GM23248 (cell line): ENCODE measurements around the gene SERAC1.

ENCODE experiments used
- EZH2 ChIP-seq: fragments of 200-600 bp; sonication (generic); IDR thresholded peaks from 2 replicates; pipeline ENCODE4 v1.6.1; 2018; ENCODE audit warnings: antibody characterized with exemption, mild to moderate bottlenecking; ENCODE audit not compliant: insufficient read depth, poor library complexity, severe bottlenecking
- EZH2phosphoT487 ChIP-seq: fragments of 200-600 bp; sonication (generic); IDR thresholded peaks from 2 replicates; pipeline ENCODE4 v1.6.1; 2018; ENCODE audit warnings: antibody characterized with exemption, moderate library complexity, mild to moderate bottlenecking, low read depth; ENCODE audit not compliant: insufficient read depth

GRCh38 chr6:158125271-158125670 lies 42.8 kb downstream of the SERAC1 start:
- no peak for TF ChIP-seq EZH2
- TF ChIP-seq EZH2phosphoT487 = no peak
